GM12874 (cell line): Measurements from ENCODE around the gene TREM2.

Experiments used
- TF ChIP-seq, protein P1 (sequence below): IDR thresholded peaks from 2 replicates; pipeline ENCODE4 v1.5.1; 2011; ENCODE audit warnings: low read depth, mild to moderate bottlenecking, control low read depth, low read length, moderate library complexity; ENCODE audit not compliant: insufficient read depth

The TREM2 gene

DNA sequence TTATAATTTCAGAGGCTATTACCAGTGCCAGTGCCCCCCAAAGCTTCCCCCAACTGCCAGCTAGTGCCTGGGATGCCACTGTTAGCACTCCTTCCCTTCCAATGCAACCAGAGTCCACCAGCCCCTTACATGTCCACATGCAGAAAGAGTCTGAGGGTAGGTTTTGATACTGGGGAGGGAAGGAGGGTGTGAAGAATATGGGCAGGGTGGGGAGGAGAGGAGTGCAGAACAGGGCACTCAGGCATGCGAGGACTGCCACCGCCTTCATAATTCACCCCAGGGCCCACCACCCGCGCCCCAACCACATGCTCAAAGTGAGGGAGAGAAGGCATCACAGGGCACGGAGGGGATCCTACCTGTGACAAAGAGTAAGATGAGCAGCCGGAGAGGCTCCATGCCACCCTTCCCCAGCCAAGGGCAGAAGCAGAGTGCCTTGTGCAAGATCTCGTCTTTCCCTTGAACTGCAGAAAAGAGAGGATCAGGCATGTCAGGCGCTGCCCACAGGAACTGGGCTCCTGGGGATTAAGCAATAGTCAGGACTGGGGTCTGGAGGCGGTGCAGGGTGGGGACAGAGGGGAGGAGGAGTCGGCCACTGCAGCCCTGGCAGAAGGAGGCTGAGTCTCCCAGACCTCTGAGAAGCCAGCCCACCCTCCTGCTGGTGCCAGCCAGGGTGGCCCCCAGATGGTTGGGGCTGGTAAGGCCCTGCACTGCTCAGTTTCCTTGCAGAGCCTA, at the start of gene TREM2:
Gene TREM2, minus strand, starts transcription at position 430 of the 732 bp plus-strand sequence. Its CDS starts 34 bp downstream, at position 396.
- TF ChIP-seq, protein P1, sequence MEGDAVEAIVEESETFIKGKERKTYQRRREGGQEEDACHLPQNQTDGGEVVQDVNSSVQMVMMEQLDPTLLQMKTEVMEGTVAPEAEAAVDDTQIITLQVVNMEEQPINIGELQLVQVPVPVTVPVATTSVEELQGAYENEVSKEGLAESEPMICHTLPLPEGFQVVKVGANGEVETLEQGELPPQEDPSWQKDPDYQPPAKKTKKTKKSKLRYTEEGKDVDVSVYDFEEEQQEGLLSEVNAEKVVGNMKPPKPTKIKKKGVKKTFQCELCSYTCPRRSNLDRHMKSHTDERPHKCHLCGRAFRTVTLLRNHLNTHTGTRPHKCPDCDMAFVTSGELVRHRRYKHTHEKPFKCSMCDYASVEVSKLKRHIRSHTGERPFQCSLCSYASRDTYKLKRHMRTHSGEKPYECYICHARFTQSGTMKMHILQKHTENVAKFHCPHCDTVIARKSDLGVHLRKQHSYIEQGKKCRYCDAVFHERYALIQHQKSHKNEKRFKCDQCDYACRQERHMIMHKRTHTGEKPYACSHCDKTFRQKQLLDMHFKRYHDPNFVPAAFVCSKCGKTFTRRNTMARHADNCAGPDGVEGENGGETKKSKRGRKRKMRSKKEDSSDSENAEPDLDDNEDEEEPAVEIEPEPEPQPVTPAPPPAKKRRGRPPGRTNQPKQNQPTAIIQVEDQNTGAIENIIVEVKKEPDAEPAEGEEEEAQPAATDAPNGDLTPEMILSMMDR = no peak

DNA sequence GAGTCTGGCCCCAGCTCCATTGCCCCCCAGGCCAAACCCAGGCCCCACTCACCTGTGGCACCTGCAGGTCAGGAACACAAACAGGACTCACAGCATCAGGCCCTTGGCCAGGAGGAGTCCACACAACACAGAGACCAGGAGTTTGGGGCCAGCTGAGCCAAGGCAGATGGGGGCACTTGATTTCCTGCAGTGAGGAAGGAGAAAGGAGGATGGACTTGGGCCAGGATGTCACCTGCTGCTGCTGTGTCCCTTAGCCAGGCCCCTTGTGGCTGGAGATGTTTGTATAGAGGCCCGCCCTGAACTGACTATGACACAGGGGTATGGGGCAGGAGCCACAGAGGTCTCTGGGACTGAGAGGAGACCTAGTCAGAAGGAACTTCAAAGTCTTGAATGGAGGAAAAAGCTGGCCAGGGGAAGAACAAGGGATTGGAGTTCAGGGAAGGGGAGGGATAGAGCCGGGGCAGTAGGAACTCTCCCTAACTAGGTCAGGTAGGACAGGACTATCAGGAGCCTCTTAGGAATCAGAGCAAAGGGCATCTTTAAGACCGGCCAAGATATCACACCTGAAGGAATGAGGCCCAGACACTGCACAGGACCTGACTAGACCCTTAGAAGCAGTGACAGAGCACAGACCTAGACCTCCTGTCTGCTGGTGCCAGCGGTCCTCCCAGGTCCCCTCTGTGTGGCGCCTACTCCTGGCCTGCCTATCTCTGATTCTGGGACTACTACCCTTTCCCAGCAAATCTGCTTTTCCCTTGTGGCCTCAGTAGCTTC, 46.8 kb upstream of the TREM2 start:
- TF ChIP-seq, protein P1 = no peak

DNA sequence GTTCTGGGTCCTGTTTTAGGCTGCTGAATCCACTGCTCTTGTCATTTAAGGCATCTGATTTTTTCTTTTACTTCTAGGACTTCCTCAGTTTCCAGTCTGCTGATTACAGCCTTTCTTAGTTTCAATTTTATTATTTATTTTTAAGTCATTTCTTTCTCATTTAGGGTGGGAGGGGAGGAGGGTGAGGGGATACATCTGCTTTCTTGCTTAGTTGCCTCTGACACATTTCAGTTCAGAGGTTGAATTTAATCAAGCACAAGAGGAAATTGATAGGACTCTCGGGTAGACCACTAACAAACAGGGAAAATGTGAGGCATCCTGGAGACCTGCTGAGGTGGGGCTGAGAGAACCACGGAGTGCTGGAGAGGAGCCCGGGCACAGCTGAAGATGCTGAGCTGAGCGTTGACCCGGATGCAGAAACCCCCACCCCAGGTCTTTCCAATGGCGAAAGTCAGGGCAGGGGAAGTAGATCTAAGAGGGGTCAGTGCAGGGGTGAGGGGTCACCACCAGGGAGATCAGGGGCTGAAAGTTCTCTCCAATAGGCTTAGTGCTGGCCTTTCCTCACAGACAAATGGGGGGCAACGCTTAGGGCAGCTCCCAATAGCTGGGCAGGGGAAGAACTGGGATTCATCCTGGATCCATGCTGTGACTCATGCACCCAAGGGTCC, 45.7 kb upstream of the TREM2 start:
- TF ChIP-seq, protein P1 = no peak

DNA sequence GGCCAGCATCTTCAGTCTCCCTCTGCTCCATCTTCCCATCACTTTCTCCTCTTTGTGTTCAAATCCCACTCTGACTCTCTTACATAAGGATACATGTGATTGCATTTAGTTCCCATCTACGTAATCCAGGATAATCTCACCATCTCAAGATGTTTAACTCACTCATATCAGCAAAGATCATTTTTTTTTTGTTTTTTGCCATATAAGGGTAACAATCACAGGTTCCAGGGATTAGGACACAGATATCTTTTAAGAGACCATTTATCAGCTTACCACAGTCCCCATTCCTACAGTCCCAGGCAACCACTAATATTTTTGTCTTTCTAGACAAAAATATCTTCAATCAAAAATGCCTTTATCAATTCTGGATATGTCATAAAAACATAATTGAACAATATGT, 41.2 kb upstream of the TREM2 start:
- TF ChIP-seq, protein P1 = no peak

DNA sequence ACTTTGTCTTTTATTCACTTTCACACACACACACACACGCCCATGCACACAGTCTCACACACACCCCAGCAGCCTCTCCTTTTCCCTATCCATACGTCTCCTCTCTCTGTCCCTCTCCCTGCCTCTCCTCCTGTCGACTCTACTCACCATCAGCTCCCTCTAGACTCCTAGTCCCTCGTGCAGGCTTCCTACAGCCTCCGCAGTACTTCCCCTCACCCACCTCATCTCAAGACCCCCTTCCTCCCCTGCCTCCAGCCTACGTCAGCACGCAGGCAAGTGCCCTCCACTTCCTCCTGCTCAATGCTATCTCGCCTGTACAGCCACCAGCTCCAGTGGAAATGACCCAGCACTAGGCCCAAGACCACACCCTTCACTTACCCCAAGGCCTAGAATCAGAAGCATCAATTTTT, 38.9 kb upstream of the TREM2 start:
- TF ChIP-seq, protein P1 = no peak

DNA sequence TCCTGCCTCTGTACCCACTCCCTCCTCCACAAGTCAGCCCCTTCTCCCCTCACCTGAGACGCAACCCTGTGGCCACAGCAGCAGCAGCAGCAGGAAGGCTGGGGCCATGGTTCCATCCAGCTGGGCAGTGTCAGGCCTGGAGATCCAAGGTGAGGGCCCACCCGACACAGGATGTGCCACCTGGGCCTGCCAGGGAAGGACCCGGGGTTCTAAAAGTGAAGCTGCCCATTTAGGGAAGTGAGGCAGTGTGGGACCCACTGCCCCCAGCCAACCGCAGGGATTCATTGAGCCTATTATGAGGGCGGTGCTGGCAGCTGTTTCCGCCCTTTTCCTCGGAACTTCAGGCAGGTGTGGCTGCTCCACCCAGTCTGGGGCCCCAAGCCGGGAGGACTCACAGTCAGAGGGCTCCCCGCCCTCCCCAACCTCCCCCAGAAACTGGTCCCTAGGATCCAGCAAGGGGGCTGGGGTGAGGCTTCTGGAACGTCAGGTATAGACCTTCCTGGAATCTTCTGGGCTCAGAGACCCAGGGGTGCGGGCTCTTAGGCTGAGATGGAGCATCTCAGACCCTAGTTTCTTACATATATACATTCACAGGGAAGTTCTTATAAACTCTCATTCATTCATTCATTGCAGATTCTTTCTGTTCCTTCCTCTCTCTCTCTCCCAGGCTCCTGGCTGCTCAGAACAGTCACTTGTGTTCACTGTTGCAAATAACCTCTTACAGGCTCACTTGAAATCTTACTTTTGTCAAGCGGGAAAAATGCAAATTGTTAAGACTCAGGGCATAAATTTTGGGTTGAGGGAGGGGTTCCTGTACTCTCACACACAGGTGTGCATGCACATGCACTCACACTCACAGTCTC, 38.2 kb upstream of the TREM2 start, which contains the start of gene TREML2:
Gene TREML2, minus strand, starts transcription at position 249 of the 863 bp plus-strand sequence. Its CDS starts 141 bp downstream, at position 108.
- TF ChIP-seq, protein P1 = no peak
